Karpas-422 (cell line): ENCODE measurements around the gene SFTA2. TPM values are rescaled to one million over a fixed set of nuclear protein-coding genes. Genes with fewer than 3 reads are reported as not detected.
A peak's percentile ranks its signal among the peaks of the same experiment; 100 is the strongest.

Experiments used
- DNase-seq: peaks from one replicate; pipeline ENCODE4 v3.0.0-alpha.2; 2015
- H2AFZ ChIP-seq: fragments of 200-600 bp; sonication (generic); 2 replicates; pipeline ENCODE4 v1.6.1; 2014; ENCODE audit warnings: antibody characterized with exemption, low read length, mixed read lengths
- H3K27ac ChIP-seq: fragments of 200-600 bp; sonication (generic); 2 replicates; pipeline ENCODE4 v1.5.1; 2014; ENCODE audit warnings: mild to moderate bottlenecking, low read length, moderate library complexity
- H3K27me3 ChIP-seq: fragments of 200-600 bp; sonication (generic); 2 replicates; pipeline ENCODE4 v1.6.1; 2014; ENCODE audit warnings: low read length, mixed read lengths
- H3K36me3 ChIP-seq: fragments of 200-600 bp; sonication (generic); 2 replicates; pipeline ENCODE4 v1.6.1; 2014; ENCODE audit warnings: low read length, mixed read lengths; ENCODE audit not compliant: insufficient read depth
- H3K4me1 ChIP-seq: fragments of 200-600 bp; sonication (generic); 2 replicates; pipeline ENCODE4 v1.6.1; 2014; ENCODE audit warnings: mild to moderate bottlenecking, low read length, mixed read lengths
- H3K4me2 ChIP-seq: fragments of 200-600 bp; sonication (generic); 2 replicates; pipeline ENCODE4 v1.6.1; 2014; ENCODE audit warnings: low read length, low read depth, mild to moderate bottlenecking; ENCODE audit not compliant: poor library complexity, severe bottlenecking
- H3K4me3 ChIP-seq: fragments of 200-600 bp; sonication (generic); 2 replicates; pipeline ENCODE4 v1.5.1; 2014; ENCODE audit warnings: mild to moderate bottlenecking, antibody characterized with exemption, low read length, mixed read lengths
- H3K79me2 ChIP-seq: fragments of 200-600 bp; sonication (generic); 2 replicates; pipeline ENCODE4 v1.6.1; 2014; ENCODE audit warnings: mild to moderate bottlenecking, low read length, mixed read lengths
- H3K9ac ChIP-seq: fragments of 200-600 bp; sonication (generic); 2 replicates; pipeline ENCODE4 v1.6.0; 2014; ENCODE audit warnings: low read length
- H3K9me2 ChIP-seq: fragments of 200-600 bp; sonication (generic), shearing (Covaris generic); replicated peaks from 2 replicates; pipeline ENCODE4 v1.6.0; 2014; ENCODE audit warnings: mild to moderate bottlenecking, low read length, moderate library complexity; ENCODE audit not compliant: insufficient read depth
- H3K9me3 ChIP-seq: fragments of 300-700, 200-600 bp; sonication (generic); 2 replicates; pipeline ENCODE4 v1.6.1; 2014; ENCODE audit warnings: low read length, mixed read lengths
- H4K20me1 ChIP-seq: fragments of 200-600 bp; sonication (generic); 2 replicates; pipeline ENCODE4 v1.6.1; 2014; ENCODE audit warnings: mild to moderate bottlenecking, antibody characterized with exemption, low read length, low read depth; ENCODE audit not compliant: insufficient read depth
- total RNA-seq: library from RNA; depleted of rRNA; stranded (reverse); fragments of >200 nt; shearing (Covaris generic); gene quantifications from 2 replicates; pipeline ENCODE4 v1.2.3, GENCODE V29; 2014; ENCODE audit warnings: low replicate concordance

SFTA2 gene
- total RNA-seq, 1 experiment from 2014 or later, result not detected

- peak; percentile 48 for DNase-seq
- H3K27ac ChIP-seq, result no peak overlapping the region
- H2AFZ ChIP-seq, result no peak overlapping the region
These were observed 47.2 kb downstream of the SFTA2 start for GRCh38 chr6:30884521-30885480.

DNA sequence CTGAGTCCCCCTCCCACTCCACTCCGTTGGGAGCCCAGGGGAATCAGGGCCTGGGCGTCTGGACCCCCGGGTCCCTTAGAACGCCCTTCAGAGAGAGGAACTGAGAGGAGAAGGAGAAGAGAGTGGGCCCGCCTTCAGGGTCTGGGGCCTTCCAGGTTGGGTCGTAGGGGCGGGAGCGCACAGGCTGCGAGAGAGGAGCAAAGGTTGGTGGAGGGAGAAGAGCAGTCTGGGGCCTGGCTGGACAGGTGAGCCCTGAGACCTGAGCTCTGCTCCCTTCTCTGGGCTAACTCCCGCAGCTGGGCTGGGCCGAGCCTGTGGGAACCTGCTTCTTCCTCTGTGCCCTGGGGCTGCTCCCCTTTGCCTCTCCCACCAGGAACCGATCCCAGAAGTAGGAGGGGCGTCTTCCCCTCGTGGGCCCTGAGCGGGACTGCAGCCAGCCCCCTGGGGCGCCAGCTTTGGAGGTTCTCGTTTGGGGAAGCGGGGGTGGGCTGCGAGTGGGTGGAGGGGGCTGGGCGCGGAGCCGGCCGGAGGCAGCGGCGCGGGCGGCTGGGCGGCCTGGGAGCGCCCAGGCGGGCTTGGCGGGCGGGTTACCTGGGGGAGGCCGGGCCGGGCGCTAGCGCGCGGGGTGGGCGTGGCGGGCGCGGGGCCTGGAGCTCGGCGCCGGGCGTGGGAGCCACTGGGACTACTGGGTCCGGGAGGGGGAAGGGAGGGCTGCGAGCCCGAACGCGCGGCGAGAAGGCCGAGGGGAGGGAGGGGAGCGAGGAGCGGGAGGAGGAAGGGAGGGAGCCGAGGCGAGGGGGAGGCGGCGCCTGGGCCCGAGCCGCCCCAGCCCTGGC is 48.1 kb downstream of the SFTA2 start, which contains the start of gene DDR1:
Gene DDR1, plus strand, starts transcription at position 835 of the 836 bp plus-strand sequence. CDS start 4,211 bp downstream, outside the sequence.
- Histone ChIP-seq H3K79me2 (no peaks in the 10 kb centered on the region), H3K27ac (no peak within 1 kb of the TSS), H3K9me3 (no peaks in the 10 kb centered on the region), H3K4me1 (peaks cover 22% of the 10 kb centered on the region), H3K4me3 (peak within 1 kb of the TSS; percentile 49; the same call in 1 of the 2 replicates), H3K9ac (peak within 1 kb of the TSS; percentile 41; the same call in 1 of the 2 replicates), H2AFZ (no peak within 1 kb of the TSS), H3K9me2 (no peaks in the 10 kb centered on the region), H3K27me3 (no peaks in the 10 kb centered on the region), H4K20me1 (no peaks in the 10 kb centered on the region), H3K36me3 (no peaks in the 10 kb centered on the region), H3K4me2 (peak within 1 kb of the TSS; percentile 61)
- peak; percentile 51 for DNase-seq

More at GRCh38 chr6:30884521-30885480, 47.2 kb downstream of the SFTA2 start:
- Histone ChIP-seq H3K9me2 (no peaks in the 10 kb centered on the region), H3K4me3 (peak overlapping the region; percentile 49; the same call in 1 of the 2 replicates), H3K27me3 (no peaks in the 10 kb centered on the region), H3K4me1 (peaks cover 22% of the 10 kb centered on the region), H4K20me1 (no peaks in the 10 kb centered on the region), H3K36me3 (no peaks in the 10 kb centered on the region), H3K9me3 (no peaks in the 10 kb centered on the region), H3K9ac (peak overlapping the region; percentile 41; the same call in 1 of the 2 replicates), H3K79me2 (no peaks in the 10 kb centered on the region), H3K4me2 (peak overlapping the region; percentile 61)

DNA sequence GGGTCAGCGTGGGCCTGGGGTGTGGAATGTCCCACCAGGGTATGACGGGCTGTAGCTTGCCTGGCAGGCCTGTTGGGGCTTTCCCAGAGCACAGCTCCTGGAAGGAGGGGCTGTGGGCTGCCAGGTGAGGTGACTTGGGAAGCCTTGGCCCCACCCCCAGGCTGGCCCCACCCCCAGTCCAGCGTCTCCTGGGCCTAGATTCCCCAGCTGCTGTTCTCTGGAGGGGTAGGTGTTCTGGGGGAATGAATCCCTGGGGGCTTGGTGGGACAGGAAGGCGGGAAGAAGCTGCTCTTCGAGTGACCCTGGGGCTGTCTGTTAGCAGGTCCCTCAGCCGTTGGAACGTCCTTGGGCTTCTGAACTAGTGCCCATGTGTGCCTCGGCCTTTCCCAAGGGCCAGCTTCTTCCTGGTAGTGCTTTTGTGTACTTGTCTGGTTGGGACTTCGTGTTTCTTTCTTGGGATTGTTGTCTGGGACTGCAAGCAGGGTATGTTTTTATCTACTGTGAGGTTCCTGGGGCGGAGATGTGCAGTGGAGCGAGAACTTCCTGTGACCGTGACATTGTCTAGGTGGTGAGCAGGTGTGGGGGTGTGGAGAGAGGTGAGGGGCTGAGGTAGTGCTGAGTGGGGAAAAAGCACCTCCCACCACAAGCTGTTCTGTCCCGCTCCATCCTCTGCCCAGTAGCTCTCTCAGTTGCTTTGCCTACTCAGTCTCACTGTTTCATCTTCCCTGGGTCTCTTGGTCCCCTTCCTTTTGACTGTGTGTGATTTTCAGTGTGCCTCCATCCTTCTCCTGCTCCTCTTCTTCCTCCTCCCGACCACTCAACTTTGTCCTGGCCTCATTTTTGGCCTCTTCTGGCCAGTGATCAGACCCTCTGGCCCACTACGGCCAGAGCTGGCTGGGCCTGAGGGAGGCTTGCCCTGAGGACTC is 48.9 kb downstream of the SFTA2 start:
- Histone ChIP-seq H3K27ac (no peak overlapping the region), H3K4me2 (peak overlapping the region; percentile 61)
- peak; percentile 48 for DNase-seq

DNA sequence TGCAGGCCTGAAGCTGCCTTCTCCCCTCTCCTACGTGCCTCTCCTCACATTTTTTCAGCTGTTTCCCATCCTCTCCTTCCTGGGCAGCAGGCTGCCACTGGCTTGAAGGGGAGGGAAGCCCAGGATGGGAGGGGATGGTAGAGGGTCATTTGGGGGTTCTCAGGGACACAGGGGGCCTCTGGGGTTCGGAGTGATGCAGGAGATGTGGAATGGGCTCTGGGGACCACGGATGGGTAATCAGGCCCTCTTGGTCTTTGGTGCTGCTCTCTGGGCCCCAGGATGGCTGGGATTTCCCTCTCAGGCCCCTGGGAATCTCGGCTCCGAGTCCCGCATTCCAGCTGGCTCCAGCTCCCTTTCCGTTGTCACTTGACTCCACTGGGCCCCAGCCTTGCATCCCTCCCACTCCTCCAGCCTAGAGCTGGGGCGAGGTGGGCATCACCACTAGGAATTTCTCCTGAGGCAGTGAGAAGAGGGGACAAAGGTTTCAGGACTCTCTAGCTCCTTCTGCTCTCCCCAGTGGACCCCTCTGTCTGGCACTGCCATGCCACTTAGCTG is 49.7 kb downstream of the SFTA2 start:
- H3K4me2 ChIP-seq, result no peak overlapping the region
- H3K4me3 ChIP-seq, result no peak overlapping the region
- no peak overlapping the region for H3K27ac ChIP-seq
- H3K9ac ChIP-seq, result no peak overlapping the region
- no peak overlapping the region for H2AFZ ChIP-seq
- no peaks in the 10 kb centered on the region for H4K20me1 ChIP-seq
- no peaks in the 10 kb centered on the region for H3K79me2 ChIP-seq
- H3K36me3 ChIP-seq, result no peaks in the 10 kb centered on the region
- H3K27me3 ChIP-seq, result no peaks in the 10 kb centered on the region
- no peaks in the 10 kb centered on the region for H3K9me3 ChIP-seq
- peaks cover 26% of the 10 kb centered on the region for H3K4me1 ChIP-seq
- DNase-seq, result no peak
- H3K9me2 ChIP-seq, result no peaks in the 10 kb centered on the region

More for the DNA sequence above, 48.9 kb downstream of the SFTA2 start:
- H3K9me3 ChIP-seq, result no peaks in the 10 kb centered on the region
- H2AFZ ChIP-seq, result no peak overlapping the region
- no peak overlapping the region for H3K9ac ChIP-seq
- H3K9me2 ChIP-seq, result no peaks in the 10 kb centered on the region
- no peaks in the 10 kb centered on the region for H3K36me3 ChIP-seq
- no peaks in the 10 kb centered on the region for H4K20me1 ChIP-seq
- peaks cover 22% of the 10 kb centered on the region for H3K4me1 ChIP-seq
- no peaks in the 10 kb centered on the region for H3K27me3 ChIP-seq
- H3K4me3 ChIP-seq, result no peak overlapping the region
- H3K79me2 ChIP-seq, result no peaks in the 10 kb centered on the region

DNA sequence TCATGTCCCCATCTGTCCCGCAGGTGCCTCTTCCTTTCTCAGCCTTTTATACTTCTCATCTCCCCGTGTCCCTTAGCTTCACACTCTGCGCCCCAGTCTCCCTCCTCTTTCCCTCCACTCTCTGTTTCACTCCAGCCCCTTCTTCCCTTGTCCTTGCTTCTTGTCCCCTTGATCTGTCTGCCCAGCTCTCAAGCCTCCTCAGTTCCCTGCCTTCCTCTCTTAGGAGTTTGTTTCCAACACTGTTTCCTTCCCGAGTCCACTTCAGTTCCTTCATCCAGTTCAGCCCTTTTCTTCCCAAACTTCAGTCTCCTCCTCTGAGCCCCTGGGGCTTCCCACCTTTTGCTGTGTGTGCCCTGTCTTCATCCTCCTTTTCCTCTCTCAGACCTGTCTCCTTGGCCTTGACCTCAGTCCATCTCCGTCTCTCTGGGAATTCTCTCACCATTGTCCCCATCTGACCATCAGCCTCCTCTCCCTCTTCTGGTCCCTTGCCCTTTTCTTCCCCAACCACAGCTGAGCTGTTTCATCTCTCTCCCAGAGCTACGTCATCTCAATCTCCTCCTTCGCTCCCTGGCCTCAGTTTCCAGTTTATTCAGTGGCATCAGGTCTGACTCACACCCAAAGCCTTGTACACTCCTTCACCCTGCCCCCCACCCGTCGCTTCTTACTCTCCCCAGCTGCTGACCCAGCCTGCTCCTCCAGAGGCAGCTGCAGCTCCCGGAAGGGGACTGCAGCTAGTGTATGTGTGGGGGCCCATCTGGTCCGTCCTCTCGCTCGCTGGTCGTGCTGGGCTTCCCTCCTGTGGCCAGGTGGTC is 50.4 kb downstream of the SFTA2 start:
- Histone ChIP-seq H3K27me3 (no peaks in the 10 kb centered on the region), H3K36me3 (no peaks in the 10 kb centered on the region), H3K27ac (no peak overlapping the region), H3K9ac (no peak overlapping the region), H3K9me2 (no peaks in the 10 kb centered on the region), H3K79me2 (no peaks in the 10 kb centered on the region), H3K4me3 (no peak overlapping the region), H3K9me3 (no peaks in the 10 kb centered on the region), H4K20me1 (no peaks in the 10 kb centered on the region), H3K4me1 (peaks cover 28% of the 10 kb centered on the region), H3K4me2 (no peak overlapping the region), H2AFZ (no peak overlapping the region)
- DNase-seq, result no peak
